ENCODE results near the gene RAP1GDS1.
"Not testable (repeated sequence)": the region's sequence is repeated elsewhere in the genome, so short reads cannot be mapped to it uniquely, and the experiment has no call there.

DNA sequence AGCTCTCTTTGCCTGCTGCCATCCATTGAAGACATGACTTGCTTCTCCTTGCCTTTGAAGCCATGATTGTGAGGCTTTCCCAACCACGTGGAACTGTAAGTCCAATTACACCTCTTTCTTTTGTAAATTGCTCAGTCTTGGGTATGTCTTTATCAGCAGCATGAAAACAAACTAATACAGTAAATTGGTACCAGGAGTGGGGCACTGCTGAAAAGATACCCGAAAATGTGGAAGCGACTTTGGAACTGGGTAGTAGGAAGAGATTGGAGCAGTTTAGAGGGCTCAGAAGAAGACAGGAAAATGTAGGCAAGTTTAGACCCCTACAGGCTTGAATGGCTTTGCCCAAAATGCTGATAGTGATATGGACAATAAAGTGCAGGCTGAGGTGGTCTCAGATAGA is 105.1 kb downstream of the RAP1GDS1 start:
- TF ChIP-seq EZH2phosphoT487 (IDR thresholded peaks at IDR 0.05; ENCODE audit: insufficient read depth, low read depth); EZH2 (IDR thresholded peaks at IDR 0.05; ENCODE audit: insufficient read depth, poor library complexity, severe bottlenecking): not testable (repeated sequence)
